NCI-H187 treated with DMSO at 0.1 percent for 48 hours (cell line): ENCODE measurements around the gene CCDC27.
"Not testable (repeated sequence)": the region's sequence is repeated elsewhere in the genome, so short reads cannot be mapped to it uniquely, and the experiment has no call there.

Experiments used
- DNase-seq: peaks from one replicate; lab custom pipeline; 2025; lab: John Stamatoyannopoulos, UW

CCDC27 gene

DNA sequence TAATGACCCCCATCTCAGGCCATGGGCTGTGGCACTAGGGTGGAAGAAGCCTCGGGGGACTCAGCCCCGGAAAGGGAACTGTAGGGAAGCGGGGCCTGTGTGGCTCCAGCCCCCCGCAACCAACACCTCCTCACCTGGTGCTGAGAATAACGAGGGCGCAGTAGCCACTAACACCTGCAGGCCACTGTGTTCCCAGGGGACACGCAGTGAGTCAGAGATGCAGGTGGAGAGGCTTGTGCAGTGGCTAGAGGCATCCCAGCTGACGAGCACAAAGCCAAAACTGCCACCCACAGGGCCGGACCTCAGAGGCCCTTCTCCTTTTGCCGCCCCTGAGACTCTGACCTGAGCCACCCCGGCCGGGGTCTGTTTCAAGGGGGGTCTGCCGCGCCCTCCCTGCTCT, 33.5 kb upstream of the CCDC27 start:
- DNase-seq: no peak

DNA sequence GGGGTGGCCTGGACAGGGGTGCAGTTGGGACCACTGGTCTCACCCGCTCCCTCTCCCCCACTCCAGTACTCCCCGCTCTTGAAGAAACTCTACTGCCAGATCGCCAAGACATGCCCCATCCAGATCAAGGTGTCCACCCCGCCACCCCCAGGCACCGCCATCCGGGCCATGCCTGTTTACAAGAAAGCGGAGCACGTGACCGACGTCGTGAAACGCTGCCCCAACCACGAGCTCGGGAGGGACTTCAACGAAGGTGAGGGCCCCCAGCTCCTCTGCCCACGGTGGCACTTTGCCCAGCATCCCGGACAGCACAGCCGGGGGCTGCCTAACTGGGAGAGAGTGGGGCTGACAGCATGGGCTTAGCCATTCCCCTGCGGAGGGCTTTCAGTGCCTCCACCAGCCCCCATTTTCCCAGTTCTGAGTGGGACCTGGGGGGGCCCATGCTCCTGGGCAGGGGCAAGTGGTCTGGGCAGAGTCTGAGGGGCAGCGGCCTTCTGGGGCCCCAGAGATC, 30.2 kb upstream of the CCDC27 start:
- no peak for DNase-seq

DNA sequence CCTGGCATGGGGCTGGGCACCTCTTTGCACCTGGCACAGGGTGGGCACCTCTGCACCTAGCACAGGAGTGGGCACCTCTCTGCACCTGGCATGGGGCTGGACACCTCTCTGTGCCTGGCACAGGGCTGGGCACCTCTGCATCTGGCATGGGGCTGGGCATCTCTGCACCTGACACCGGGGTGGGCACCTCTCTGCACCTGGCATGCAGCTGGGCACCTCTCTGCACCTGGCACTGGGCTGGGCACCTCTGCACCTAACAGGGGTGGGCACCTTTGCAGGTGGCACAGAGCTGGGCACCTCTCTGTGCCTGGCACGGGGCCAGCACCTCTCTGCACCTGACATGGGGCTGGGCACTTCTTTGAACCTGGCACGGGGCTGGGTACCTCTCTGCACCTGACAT, 29.4 kb upstream of the CCDC27 start:
- DNase-seq: no peak

DNA sequence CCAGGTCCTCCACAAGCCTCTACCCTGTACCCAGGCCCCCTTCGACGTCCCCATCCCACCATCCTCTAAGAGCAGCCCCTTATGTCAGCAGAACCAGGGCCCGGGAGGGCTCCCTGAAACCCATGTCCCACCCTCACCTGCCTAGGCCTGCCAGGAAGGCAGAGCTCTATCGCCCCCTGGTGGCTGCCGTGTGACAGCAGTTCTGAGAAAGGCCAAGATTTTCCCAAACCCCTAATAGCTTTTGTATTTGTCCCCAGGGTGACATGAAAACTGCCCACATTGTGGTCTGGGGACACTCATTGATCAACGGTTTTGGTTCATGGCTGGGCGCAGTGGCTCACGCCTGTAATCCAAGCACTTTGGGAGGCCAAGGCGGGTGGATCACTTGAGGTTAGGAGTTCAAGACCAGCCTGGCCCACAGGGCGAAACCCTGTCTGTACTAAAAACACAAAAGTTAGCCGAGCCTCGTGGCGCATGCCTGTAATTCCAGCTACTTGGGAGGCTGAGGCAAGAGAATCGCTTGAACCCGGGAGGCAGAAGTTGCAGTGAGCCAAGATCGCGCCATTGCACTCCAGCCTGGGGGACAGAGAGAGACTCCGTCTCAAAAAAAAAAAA, 27.7 kb upstream of the CCDC27 start:
- DNase-seq: not testable (repeated sequence)

DNA sequence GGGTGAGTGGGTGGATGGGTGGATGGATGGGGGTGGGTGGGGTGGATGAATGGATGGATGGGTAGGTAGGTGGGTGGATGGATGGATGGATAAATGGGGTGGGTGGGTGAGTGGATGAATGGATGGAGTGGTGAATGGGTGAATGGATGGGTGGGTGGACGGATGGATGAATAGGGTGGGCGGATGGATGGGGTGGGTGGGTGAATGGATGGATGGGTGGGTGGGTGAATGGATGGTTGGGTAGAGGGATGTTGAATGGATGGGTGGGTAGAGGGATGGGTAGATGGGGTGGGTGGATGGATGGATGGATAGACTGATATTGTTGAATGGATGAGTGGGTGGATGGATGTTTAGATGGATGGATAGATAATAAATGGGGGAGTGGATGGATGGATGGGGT, 26.9 kb upstream of the CCDC27 start:
- DNase-seq: no peak

DNA sequence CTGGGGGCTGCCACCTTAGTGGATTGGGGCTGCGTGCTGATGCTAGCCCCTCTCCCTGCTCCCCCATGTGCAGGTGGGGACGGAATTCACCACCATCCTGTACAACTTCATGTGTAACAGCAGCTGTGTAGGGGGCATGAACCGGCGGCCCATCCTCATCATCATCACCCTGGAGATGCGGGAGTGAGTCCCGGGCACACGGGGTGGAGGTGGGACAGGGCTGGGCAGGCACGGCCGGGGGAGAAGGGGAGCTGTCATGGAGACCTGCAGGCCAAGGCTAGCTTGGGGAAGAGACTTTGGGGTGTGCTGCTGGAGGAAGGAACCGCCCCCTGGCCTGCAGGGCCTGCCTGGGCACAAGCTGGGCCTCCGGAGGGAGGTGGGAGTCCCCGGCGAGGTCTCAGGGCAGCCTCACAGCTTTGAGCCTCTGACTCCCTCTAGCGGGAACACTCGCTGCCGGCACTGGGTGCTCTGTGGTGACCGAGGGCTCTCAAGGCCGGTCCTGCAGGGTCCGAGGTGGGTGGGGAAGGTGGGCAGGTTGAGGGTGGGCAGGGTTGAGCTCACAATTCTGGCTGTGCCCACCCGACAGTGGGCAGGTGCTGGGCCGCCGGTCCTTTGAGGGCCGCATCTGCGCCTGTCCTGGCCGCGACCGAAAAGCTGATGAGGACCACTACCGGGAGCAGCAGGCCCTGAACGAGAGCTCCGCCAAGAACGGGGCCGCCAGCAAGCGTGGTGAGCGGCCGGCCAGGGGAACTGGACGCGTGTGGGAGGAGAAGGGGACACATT, 25.0 kb upstream of the CCDC27 start:
- no peak for DNase-seq

DNA sequence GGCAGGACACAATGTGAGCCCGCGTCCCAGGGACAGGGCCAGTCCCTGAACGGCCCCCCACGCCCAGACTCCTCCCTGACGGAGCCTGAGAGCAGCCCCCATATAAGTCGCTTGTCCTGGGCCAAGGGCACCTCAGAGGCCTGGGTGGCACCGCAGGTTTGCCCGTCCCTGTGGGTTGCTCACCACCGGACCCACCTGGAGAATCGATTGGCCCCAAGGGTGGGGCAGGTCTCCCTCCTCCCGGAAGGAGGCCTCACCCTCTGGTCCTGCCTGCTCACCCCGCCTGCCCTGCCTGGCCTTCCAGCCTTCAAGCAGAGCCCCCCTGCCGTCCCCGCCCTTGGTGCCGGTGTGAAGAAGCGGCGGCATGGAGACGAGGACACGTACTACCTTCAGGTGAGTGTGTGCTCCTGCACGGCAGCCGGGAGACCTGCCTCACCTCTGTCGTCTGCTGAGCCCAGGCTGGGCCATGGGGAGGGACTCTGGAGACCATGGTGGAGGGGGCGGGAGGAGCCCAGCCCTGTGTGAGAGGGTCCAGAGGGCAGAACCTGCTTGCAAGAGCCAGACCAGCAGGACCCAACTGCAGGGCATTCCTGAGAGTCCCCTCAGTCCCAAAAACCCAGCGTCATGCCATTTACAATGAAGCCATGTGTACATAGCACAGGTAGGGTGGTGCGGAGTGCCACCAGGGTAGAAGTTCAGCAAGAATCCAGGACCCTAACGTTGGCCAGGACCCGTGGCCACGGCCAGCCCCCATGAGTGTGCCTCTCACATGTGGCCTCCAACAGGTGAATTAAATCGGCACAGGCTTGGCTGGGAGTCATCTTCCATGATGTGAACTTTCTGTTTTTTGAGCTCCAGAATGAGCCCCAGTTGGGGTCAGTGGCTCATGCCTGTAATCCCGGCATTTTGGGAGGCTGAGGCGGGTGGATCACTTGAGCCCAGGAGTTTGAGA, 24.1 kb upstream of the CCDC27 start:
- no peak for DNase-seq

DNA sequence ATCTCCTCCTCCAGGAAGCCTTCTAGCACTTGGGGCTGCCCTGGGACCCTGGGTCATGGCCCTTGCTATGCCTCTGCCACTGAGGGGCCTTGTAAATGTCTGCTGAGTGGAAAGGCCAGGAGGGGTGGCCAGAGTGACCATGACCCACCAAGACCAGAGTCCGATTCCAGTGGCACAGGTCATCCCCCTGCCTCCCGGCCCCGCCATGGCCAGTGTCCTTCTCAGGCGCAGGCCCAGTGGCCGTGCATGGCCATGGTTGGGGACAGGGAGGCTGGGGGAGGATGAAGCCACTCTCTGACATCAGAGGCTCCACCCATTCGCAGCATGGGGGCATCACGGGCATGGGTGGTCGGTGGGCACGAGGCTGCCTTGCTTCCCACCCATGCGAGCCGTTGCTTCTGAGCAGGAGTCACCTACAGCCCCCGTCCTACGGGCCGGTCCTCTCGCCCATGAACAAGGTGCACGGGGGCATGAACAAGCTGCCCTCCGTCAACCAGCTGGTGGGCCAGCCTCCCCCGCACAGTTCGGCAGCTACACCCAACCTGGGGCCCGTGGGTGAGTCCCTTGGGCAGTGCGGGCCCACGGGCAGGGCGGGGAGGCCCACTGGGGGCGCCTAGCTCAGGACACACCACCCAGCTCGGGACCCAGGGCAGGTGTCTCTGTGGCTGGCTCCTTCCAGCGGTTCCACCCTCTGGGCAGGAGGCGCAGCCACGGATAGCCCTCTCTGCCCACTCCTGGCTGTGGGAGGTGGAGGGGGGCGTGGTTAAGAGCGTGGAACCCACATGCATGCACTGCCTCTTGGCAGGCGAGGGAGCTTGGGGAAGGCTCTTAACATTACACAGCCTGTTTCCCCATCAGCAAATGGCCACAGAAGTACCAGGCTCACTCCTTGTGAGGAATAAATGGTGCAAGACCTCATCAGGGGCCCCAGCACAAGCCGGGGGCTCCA, 22.4 kb upstream of the CCDC27 start:
- DNase-seq: no peak

DNA sequence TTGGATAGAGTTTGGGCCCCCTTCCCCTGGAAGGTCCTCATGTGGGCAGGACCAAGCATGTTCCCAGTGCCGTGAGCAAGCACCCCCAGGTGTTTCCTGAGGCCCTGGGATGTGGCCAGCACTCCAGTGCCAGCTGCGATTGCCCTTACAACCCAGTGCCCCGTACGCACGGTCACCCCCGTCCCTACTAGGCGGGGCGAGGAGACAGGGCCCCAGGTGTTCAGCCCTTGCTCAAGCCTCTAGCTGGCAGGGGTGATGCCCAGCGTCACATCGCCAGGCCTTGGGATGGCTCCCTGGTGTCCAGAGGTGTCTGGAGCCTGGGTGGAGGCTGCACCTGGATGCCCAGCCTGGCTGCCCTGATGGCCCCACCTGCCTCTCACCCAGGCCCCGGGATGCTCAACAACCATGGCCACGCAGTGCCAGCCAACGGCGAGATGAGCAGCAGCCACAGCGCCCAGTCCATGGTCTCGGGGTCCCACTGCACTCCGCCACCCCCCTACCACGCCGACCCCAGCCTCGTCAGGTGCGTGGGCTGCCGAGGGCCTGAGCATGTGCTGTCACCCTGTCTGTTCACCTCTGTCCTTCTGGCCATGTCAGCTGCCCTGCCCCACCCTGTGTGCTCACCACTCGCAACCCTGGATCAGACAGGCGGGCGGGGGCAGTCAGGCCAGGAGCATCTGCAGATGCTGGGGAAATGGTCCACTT, 21.6 kb upstream of the CCDC27 start:
- DNase-seq: no peak

DNA sequence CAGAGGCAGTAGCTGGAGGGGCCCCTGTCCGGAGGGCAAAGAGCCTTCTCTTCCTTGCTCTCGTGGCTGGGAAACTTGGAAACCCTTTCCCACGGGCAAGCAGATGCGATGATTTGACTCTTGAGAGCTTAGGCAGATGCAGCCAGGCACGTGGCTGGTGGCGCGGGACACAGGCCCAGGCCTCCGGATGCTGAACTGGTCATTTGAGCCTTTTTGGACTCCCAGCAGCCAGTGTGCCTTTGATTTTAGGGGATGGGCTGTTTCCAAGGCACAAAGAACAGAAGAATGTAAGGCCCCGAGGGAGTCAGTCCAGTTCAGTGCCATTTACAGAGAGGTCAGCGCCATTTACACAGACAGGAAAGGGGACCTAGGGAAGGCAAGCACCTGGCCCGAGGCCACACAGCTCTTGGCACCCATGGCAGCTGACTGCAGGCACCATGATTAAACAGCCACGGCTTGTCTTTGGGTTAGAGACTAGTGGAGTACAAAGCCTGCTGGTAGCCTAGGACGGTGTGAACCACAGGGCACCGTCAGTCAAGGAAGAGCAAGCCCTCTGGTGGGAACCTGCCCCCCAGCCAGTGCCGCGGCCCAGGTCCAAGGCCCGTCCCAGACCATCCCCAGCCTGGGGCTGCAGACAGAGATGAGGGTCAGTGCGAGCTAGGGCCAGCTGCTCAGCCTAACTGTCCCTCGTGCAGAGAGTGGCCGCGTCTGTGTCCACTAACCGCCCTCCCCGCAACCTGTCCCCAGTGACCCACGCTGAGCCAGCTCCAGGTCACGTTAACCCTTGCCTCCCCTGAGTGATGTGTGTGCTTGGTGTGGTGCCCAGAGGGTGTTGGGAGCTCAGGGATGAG, 20.4 kb upstream of the CCDC27 start:
- no peak for DNase-seq

DNA sequence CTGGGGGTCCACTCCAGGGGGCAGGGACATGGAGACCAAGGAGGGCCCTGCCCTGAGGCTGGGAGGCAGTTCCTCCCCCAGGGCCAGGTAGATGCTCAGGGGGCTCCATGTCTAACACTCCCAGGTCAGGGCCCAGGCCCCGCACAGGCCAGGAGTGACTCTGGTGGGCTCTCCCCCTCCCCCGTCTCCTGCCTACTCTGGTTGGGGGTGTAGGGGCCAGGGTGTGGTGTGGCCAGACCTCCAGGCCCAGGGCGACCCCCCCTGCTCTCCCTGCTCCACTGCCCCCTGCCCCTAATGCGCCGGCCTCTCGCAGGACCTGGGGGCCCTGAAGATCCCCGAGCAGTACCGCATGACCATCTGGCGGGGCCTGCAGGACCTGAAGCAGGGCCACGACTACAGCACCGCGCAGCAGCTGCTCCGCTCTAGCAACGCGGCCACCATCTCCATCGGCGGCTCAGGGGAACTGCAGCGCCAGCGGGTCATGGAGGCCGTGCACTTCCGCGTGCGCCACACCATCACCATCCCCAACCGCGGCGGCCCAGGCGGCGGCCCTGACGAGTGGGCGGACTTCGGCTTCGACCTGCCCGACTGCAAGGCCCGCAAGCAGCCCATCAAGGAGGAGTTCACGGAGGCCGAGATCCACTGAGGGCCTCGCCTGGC, 19.7 kb upstream of the CCDC27 start:
- no peak for DNase-seq

DNA sequence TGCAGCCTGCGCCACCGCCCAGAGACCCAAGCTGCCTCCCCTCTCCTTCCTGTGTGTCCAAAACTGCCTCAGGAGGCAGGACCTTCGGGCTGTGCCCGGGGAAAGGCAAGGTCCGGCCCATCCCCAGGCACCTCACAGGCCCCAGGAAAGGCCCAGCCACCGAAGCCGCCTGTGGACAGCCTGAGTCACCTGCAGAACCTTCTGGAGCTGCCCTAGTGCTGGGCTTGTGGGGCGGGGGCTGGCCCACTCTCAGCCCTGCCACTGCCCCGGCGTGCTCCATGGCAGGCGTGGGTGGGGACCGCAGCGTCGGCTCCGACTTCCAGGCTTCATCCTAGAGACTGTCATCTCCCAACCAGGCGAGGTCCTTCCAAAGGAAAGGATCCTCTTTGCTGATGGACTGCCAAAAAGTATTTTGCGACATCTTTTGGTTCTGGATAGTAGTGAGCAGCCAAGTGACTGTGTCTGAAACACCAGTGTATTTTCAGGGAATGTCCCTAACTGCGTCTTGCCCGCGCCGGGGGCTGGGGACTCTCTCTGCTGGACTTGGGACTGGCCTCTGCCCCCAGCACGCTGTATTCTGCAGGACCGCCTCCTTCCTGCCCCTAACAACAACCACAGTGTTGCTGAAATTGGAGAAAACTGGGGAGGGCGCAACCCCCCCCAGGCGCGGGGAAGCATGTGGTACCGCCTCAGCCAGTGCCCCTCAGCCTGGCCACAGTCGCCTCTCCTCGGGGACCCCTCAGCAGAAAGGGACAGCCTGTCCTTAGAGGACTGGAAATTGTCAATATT, 19.0 kb upstream of the CCDC27 start:
- no peak for DNase-seq

DNA sequence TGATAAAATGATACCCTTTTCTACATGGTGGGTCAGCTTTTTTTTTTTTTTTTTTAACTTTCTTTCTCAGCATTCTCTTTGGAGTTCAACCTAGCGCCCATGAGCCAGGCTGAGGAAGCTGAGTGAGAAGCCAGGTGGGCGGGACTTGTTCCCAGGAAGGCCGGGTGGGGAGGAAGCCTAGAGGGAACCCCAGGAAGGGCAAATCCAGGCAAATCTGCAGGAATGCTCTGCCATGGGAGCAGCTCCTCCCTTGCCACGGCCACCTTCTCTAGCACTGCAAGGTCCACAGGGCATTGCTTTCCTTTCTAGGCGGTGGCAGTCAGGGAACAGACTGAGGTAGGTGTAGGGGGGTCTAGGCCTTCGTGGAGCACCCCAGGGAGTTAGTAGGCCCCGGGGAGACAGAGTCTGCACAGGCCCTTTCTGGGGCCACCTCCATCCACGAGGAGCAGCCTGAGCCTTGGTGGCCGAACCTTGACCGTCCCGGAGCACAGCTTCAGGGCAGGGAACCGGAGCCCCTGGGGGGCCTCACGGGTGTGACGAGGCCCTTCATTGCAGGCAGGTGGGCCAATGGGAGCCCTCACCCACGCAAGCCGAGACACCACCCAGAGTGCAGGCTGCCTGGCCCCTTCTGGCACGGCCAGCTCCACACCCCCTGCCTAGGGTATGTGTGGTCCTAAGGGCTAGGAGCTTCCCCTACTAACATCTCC, 18.2 kb upstream of the CCDC27 start:
- no peak for DNase-seq

DNA sequence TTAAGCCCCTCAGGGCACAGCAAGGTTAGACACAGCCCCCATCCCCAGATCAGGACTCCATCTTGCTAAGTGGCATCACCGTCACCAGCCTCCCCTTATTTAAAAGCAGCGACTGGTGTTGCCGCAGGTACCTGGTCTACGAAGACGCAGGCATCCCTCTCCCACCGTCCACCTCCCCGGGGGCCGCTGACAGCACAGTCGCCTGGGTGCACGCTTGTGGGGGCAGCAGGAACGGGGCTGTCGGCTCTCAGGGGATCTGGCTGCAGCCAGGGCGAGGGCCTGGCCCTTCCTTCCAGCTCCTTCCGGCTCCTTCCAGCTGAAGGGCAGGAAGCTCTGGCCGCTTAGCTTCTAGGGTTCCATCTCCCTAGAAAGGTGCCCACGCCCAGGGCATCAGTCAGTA, 17.6 kb upstream of the CCDC27 start:
- no peak for DNase-seq

DNA sequence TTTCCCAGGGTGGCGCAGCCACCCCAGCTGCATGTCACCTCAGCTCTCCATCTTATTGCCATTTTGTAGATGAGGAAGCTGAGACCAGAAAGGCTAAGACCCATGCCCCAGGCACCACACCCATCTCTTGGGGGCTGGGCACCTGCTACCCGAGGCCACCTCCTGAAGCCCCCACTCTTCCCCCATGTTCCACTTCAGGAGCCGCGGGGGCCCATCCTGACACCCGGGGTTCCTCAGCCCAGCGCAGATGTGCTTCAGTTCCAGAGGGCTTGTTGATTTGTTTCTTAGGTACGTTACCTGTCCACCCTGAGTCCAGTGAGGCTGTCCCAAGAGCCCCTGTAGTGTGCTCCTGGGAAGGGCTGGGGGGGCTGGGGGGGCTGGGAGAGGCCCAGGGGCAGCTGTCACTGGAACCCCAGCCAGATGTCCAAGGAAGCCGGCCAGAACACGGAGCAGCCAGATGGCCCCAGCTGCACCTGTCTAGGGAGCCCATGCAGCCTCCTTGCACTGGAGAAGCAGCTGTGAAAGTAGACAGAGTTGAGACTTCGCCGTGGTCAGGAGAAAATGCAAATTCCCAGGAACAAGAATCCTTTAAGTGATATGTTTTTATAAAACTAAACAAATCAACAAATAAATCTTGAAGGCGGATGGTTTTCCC, 17.1 kb upstream of the CCDC27 start:
- no peak for DNase-seq

DNA sequence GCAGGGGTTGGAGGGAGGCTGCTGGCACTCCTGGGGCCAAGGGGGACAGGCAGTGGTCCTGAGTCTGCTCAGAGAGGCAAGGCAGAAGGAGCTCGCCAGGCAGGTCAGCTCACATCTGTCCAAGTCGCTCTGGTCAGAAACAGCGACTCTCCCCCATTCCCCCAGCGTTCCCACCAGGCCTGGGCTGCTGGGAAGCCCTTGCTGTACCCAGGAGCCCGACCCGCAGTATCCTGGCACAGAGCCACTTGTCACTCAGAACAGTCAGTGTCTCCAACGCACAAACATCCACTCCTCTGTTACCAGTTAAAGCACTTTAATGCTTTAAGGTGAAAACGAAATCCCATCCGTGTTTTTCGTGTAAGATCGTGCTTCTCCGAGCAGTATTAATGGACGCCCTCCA, 16.6 kb upstream of the CCDC27 start:
- DNase-seq: no peak

DNA sequence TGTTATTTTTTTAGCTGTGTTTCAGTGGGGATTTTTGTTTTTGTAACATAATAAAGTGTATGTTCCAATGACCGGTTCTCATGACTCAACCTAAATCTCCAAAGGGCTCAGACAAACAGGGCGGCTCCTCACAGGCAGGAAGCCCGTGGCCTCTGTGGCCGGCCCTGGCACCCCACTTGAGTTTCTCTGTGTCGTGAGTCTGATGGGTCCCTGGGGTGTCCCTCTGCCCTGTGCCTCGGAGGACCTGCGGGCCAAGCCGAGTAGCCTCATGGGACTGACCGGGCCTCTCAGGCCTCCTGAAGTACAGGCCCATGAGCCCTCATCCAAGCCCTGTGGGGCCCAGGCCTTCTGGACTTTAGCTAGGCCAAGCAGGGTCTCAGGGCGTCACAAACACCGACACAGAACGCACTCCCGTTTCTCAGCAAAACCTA, 16.1 kb upstream of the CCDC27 start:
- DNase-seq: no peak
